Ovary (tissue), 10 donors: ENCODE measurements around the gene EMC6. TPM values are rescaled to one million over a fixed set of nuclear protein-coding genes. Genes with fewer than 3 reads are reported as not detected.
A peak's percentile ranks its signal among the peaks of the same experiment; 100 is the strongest.

Source experiments
- DNase-seq, 5 donors: peaks; one replicate each; pipeline ENCODE4 v3.0.0-alpha.2; 2019 to 2020
- H3K27ac ChIP-seq, 2 donors: fragments of 200-600 bp; one replicate each; pipeline versions ENCODE4 v1.5.1 to v1.8.0; 2019 to 2022
- H3K27me3 ChIP-seq: fragments of 200-600 bp; one replicate; pipeline ENCODE4 v1.8.0; 2022
- H3K36me3 ChIP-seq: fragments of 200-600 bp; sonication (generic); one replicate; pipeline ENCODE4 v1.5.1; 2019
- H3K4me1 ChIP-seq: one replicate; pipeline ENCODE4 v1.8.1; 2013; ENCODE audit warnings: mild to moderate bottlenecking, moderate library complexity; ENCODE audit not compliant: insufficient read depth
- H3K4me3 ChIP-seq: fragments of 200-600 bp; sonication (generic); one replicate; pipeline ENCODE4 v1.5.1; 2017
- H3K9me3 ChIP-seq, 2 donors: fragments of 200-600 bp in 1 of 2; sonication (generic) in 1 of 2; one replicate each; pipeline versions ENCODE4 v1.5.1 to v1.8.1; 2013 to 2019; ENCODE audit warnings: mild to moderate bottlenecking in 1 of 2, moderate library complexity in 1 of 2
- CTCF ChIP-seq, 3 donors: fragments of 450-650 bp in 2 of 3; fragments of 200-600 bp in 1 of 3; IDR thresholded peaks; one replicate each; pipeline versions ENCODE4 v1.5.1 to v1.8.0; 2016 to 2022; ENCODE audit warnings: antibody characterized with exemption in 3 of 3, mild to moderate bottlenecking in 1 of 3
- EP300 ChIP-seq: sonication (generic); formaldehyde crosslinking; IDR thresholded peaks from one replicate; pipeline ENCODE4 v1.6.1; 2017; ENCODE audit warnings: antibody characterized with exemption
- POLR2A ChIP-seq: fragments of 450-650 bp; IDR thresholded peaks from one replicate; pipeline ENCODE4 v1.6.1; 2017; ENCODE audit warnings: antibody characterized with exemption, mild to moderate bottlenecking, moderate library complexity
- WGBS, 3 donors: extraction: QIAGEN DNeasy Blood & Tissue Kit in 1 of 3; methylation state at CpG; one replicate each; pipeline versions ENCODE4 v1.1.5 to v1.1.7; 2013 to 2017; 5-methylcytosine and 5-hydroxymethylcytosine counted together
- intact Hi-C, 4 donors: fragments of 100-400 bp; cut with DNase I; formaldehyde crosslinking; loops; one replicate each; pipeline versions ENCODE4 v1.11.0 to v1.15.1; 2022 to 2023
- long read RNA-seq, 3 donors: library from polyadenylated mRNA in 2 of 3; unstranded in 2 of 3; transcript quantifications; one replicate each; pipeline ENCODE4 v2.0.0 and lab custom pipeline, GENCODE V29; 2021 to 2026
- polyA plus RNA-seq, 2 donors: library from polyadenylated mRNA; stranded (reverse); fragments of 200-250 nt in 1 of 2; fragments of 350-450 nt in 1 of 2; fragmentation: Illumina TruSeq in 1 of 2; extraction: RNeasy Lipid Tissue Mini Kit (QIAGEN cat#74804) in 1 of 2; gene quantifications; one replicate each; pipeline ENCODE4 v1.2.3, GENCODE V29; 2013 to 2014
- total RNA-seq, 7 donors: library from RNA; depleted of rRNA in 2 of 7; stranded (reverse); fragments of >200 nt in 2 of 7; fragmentation: NEBNext Ultra II Directional in 3 of 7; extraction: Animal tissue kit (Norgen Biotek cat#: 25700) in 3 of 7; gene quantifications; one replicate each; pipeline versions ENCODE4 v1.1.0 to v1.2.4, GENCODE V29; 2016 to 2023
- donor health status: DM: no; HTN: no; CAD: no; lungs with moderate emphysema.
- donor health status: DM: no; HTN: no; CAD: no.
- donor health status: Bipolar disorder and iron deficiency.
- donor health status: DM: yes; HTN: yes; CAD: no.
- donor health status: DM: no; HTN: no; CAD: no.
- donor health status: DM: yes; HTN: yes; CAD: no.

EMC6 gene
- 10 to 100 TPM in 6 of 7 donors, 1 to 10 TPM in 1; 7.6 to 28.7 (median 20.5) TPM for total RNA-seq
- 10 to 100 TPM; 20.3 to 38.9 TPM for polyA plus RNA-seq
- long read RNA-seq, donor 1, transcript EMC6-201 (2 exons, 653 nt), result major isoform, 9 of 14 reads
- long read RNA-seq, donor 1, partial matches to known transcripts, result 0 of 14 reads
- long read RNA-seq, donor 1, other reads (novel, unspliced or antisense), result 4 of 14 reads
- long read RNA-seq, donor 2, transcript EMC6-201 (2 exons, 653 nt), result major isoform, 40 of 44 reads
- long read RNA-seq, donor 2, partial matches to known transcripts, result 0 of 44 reads
- long read RNA-seq, donor 2, other reads (novel, unspliced or antisense), result 0 of 44 reads
- long read RNA-seq, donor 3, transcript EMC6-201 (2 exons, 653 nt), result major isoform, 17 of 27 reads
- long read RNA-seq, donor 3, partial matches to known transcripts, result 0 of 27 reads
- long read RNA-seq, donor 3, other reads (novel, unspliced or antisense), result 9 of 27 reads

- peak; percentile 99 for DNase-seq
- peak; percentile 75 for TF ChIP-seq POLR2A
- TF ChIP-seq EP300, result no peak
- Histone ChIP-seq H3K4me3 (peak within 1 kb of the TSS; percentile 88), H3K9me3 (no peaks in the 10 kb centered on the region), H3K4me1 (peaks cover 19% of the 10 kb centered on the region), H3K36me3 (no peaks in the 10 kb centered on the region), H3K27ac (peak within 1 kb of the TSS; percentile 89 to 93), H3K27me3 (no peaks in the 10 kb centered on the region)
- intact Hi-C loops, result loop anchor here in 1 of 4 donors (10.0 kb wide), 1 partner anchor 134 kb away; no protein-coding TSS in a partner anchor
- 0% methylated on average over 28 to 89 of the region's 89 CpGs for WGBS, 3 donors
Measured at GRCh38 chr17:3668279-3669084, at the start of gene EMC6, which contains the start of gene TAX1BP3. EMC6 (plus strand) TSS chr17:3668812; CDS start chr17:3669147, 335 bp downstream. TAX1BP3 (minus strand) TSS chr17:3668578; CDS start chr17:3668526, 52 bp downstream.

- no peaks in the 10 kb centered on the region for H3K27me3 ChIP-seq
- no peaks in the 10 kb centered on the region for H3K9me3 ChIP-seq
- TF ChIP-seq POLR2A, result no peak
- no peak for TF ChIP-seq CTCF (IDR thresholded peaks at IDR 0.05)
- TF ChIP-seq EP300, result no peak
- no peak for DNase-seq
- H3K4me1 ChIP-seq, result no peaks in the 10 kb centered on the region
- H3K4me3 ChIP-seq, result no peak overlapping the region
- H3K36me3 ChIP-seq, result no peaks in the 10 kb centered on the region
- intact Hi-C loops, result no loop called here
- WGBS, 3 donors, result 94 to 95% (median 95%) methylated on average over 8 of the region's 8 CpGs
- H3K27ac ChIP-seq, result no peak overlapping the region
Measured at GRCh38 chr17:3621146-3621720, 47.4 kb upstream of the EMC6 start.

- intact Hi-C loops, result no loop called here
- H3K27ac ChIP-seq, result no peak overlapping the region
- WGBS, 3 donors, result 93 to 95% (median 95%) methylated on average over 16 of the region's 16 CpGs
- H3K9me3 ChIP-seq, result no peaks in the 10 kb centered on the region
- no peak overlapping the region for H3K4me3 ChIP-seq
- peaks cover 2% of the 10 kb centered on the region for H3K4me1 ChIP-seq
- H3K36me3 ChIP-seq, result no peaks in the 10 kb centered on the region
- no peaks in the 10 kb centered on the region for H3K27me3 ChIP-seq
- no peak for DNase-seq
- no peak for TF ChIP-seq POLR2A
- TF ChIP-seq EP300, result no peak
- no peak for TF ChIP-seq CTCF (IDR thresholded peaks at IDR 0.05)
Measured at GRCh38 chr17:3622977-3623594, 45.5 kb upstream of the EMC6 start.

- WGBS, 3 donors, result 67 to 80% (median 73%) methylated on average over 16 of the region's 16 CpGs
- H3K27ac ChIP-seq, result peak overlapping the region in 1 of 2 donors; percentile 11
Measured at GRCh38 chr17:3626831-3627768, 41.5 kb upstream of the EMC6 start.

More at GRCh38 chr17:3626831-3627768, 41.5 kb upstream of the EMC6 start:
- intact Hi-C loops, result no loop called here
- no peaks in the 10 kb centered on the region for H3K9me3 ChIP-seq
- TF ChIP-seq CTCF (IDR thresholded peaks at IDR 0.05) (no peak), POLR2A (no peak), EP300 (no peak)
- no peak overlapping the region for H3K4me3 ChIP-seq
- DNase-seq, result no peak
- no peaks in the 10 kb centered on the region for H3K36me3 ChIP-seq
- H3K4me1 ChIP-seq, result peaks cover 2% of the 10 kb centered on the region
- no peaks in the 10 kb centered on the region for H3K27me3 ChIP-seq
